Endometrium (tissue), 2 donors: ENCODE results near the gene RASGEF1B.

Experiments
- FAIRE-seq: peaks from 2 replicates; lab custom pipeline; 2012; peaks lifted over from hg19 to GRCh38; lab: Jason Lieb, UNC
- donor health status: control.
- donor health status: control.

Gene RASGEF1B

GRCh38 chr4:81471588-81472280 lies at the start of gene RASGEF1B:
Gene RASGEF1B (minus strand): TSS chr4:81471907. CDS start chr4:81459508, 12,399 bp downstream.
- no peak for FAIRE-seq

DNA sequence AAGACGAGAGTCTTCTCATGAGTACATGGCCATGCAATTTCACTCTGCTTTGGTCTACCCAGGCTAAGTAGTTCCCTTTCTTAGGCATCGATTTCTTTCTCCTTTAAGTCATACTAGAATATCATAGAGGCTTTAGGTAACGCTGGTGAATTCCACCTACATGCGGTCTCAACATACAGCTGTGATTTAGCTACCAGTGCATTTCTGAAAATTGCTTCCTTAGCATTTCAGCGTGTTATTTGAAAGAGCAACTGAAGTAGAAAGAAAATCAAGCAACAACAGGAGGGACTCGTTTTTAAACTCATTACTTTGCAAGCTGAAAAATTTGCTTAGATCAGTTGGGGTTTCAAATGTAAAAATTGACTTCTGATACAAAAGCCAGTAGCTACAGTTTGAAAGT lies 48.1 kb upstream of the RASGEF1B start:
- FAIRE-seq: no peak

DNA sequence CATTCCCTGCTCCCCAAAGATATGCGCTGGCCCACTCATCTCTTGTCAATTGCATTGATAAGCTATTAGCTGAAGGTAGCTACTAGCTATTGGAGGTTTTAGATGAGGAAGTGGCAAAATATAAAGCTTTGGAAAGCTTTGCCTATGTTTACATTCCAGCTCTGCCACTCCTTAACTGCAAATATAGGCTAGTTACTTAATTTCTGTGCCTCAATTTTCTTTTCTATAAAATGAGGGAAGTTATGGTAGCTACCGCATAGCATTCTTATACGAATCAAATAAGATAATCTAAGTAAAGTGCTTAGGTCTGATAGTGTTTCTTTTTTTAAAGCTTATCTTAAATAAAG lies 47.7 kb upstream of the RASGEF1B start:
- FAIRE-seq: no peak

DNA sequence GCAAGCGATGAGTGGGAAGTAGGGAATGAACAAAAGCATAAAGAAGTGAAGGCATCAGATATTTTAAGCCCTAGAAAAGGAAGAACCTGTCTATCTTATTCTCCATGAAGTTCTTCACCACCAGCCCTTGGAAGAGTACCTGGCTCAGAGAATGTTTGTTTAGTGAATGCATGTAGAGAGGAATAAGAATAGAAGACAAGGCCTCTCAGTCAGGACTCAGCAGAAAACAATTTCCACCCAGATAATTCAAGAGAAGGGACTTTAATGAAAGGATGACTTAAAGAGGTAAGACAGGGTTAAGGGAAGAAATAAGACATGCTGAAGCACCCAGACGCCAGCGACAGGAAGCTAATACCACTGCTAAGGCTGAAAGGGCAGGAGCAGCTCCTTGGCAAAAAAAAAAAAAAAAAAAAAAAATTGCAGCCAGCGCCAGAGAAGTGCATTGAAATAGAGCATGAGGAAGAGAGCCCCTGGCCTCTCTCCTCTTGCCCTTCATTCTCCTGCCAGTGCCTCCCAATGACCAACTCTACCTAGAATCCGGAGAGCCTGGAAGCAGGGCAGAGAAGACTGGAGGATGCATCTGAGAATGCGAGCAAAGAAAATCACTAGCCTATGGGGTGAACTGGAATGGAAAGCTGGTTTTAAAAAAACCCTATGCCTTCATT lies 47.2 kb upstream of the RASGEF1B start:
- no peak for FAIRE-seq

- FAIRE-seq: no peak
These were observed 44.5 kb upstream of the RASGEF1B start for GRCh38 chr4:81516241-81516640.

DNA sequence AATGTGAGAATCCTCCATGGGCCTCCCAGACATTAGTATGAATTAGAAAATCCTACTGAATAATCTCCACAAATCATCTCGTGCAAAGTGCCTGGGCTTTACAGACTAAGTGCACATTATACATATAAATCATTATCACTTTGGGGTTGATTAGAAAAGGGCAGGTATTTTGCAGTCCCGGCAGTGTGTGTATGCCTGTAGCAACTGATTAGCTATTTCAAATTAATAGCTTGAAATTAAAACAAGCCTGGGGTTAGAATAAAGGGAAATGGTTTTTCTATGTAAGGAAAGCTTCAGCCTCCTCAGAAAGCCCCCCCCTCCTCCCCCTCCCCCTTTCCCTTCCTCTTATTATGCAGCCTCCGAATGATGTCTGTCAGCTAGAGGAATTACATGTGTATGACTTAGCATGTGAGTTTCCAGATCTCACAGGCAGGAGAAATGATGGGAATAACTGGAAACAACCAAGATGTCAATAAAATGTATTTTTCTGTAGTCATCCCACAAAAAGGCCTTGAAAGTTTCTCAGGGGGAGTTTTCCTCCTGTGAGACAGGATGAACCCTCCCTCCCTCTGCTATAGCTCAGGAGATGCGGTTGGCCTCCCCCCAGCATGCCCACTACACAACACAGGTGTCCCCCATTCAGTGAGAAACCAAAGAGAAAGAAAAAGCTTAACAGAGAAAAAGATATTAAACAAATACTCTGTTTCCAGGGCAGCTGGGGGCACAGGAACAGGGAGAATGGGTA lies 41.2 kb upstream of the RASGEF1B start:
- FAIRE-seq: no peak

GRCh38 chr4:81512001-81512756 lies 40.5 kb upstream of the RASGEF1B start:
- FAIRE-seq: no peak

- FAIRE-seq: no peak
These were observed 39.0 kb upstream of the RASGEF1B start for GRCh38 chr4:81510643-81511178.

- FAIRE-seq: no peak
These were observed 38.1 kb upstream of the RASGEF1B start for GRCh38 chr4:81509822-81510221.

DNA sequence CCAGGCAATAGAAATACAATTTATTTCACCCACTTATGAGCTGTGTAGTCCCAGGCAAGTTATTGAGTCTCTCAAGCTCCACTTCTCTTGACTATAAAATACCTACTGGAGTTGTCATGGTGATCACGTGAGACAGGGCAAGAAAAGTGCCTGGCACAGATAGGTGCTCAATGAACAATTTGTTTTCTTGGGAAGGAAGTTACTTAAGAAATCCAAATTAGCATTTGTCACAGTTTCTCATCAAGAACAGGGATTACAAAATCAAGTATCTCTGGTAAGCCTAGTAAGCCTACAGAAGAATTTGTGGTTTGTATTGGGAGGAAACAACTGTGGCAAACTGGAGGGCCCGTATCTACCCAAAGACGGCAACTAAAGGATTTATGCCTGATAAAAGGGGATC lies 37.5 kb upstream of the RASGEF1B start:
- no peak for FAIRE-seq

DNA sequence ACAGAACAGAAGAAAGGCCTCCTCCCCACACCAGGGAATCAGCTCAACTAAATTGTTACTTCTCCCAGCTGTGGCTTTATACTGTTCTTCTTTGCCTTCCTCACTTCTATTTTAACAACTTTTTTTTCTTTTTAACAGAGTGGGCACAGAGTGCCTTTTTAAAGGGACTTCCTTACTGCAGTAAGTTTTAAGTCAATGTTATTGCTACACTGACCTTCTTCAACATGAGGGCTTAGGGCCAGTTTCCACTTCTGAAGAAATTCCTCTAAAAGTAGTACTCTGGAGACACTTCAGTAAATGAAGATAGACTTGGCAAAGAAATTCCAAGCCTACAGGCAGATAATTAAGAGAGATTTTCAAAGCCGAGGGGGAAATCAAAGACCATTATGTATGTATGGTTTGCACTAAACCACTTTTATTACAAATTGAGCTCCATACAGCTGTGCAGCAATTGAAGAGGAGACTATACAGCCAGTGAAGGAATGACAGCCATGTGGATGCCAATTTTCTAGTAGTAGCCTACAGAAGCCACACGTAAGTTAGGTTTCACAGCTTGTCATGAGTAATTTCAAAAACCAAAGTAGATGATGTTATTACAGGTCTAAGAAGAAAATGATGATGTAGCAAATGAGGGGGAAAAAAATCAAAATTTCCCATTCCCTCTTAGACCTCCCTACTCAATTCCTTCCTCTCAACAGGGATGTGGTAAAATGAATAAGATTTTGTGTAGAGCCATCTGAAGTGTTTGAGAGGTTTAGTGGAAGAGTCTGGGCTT lies 36.9 kb upstream of the RASGEF1B start:
- no peak for FAIRE-seq

GRCh38 chr4:81507530-81507929 lies 35.8 kb upstream of the RASGEF1B start:
- no peak for FAIRE-seq

DNA sequence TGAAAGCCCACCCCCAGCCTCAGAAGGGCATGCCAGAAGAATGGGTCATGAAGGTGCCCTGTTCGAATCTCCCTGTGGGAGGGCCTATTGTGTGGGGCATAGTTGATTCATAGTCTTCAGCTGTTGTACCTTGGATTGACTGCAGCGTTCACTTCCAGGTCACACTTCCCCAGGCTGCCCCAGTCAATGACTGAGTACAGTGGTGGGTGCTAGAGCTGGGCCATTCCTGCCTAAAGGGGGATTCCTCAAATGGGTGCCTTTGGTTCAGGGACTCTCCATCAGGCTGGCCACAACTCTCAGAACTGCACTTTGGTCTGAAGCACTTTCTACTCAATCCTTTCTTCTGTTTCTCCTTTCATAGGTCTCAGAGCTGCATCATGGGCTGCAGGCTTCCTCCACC lies 35.0 kb upstream of the RASGEF1B start:
- no peak for FAIRE-seq

GRCh38 chr4:81505726-81506125 lies 34.0 kb upstream of the RASGEF1B start:
- FAIRE-seq: no peak

DNA sequence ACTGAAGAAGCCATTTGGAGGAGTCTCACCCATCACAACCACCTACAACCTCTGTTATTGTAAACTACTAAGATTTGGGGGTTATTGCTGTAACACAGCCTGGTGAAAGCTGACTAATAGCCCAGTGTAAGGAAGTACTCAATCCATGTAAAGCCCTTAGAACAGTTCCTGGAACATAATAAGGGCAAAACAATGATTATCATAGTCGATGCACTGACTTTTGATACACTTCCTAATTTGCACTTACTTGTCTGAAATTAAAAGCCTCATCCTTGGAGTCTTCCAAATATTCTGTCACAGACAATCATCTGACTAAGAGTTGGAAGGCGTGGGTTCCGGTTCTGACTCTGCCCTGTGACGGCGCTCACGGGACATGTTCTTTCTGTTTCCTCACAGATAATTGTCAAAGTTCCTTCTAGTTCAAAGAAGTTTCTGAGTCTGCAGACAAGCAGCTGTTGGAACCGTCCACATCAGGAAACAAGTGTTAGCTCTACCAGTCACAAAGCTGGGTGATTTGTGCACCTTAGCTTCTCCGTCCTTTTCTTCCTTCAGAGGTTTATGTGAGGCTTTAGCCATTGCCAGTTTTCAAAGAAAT lies 33.4 kb upstream of the RASGEF1B start:
- FAIRE-seq: no peak

DNA sequence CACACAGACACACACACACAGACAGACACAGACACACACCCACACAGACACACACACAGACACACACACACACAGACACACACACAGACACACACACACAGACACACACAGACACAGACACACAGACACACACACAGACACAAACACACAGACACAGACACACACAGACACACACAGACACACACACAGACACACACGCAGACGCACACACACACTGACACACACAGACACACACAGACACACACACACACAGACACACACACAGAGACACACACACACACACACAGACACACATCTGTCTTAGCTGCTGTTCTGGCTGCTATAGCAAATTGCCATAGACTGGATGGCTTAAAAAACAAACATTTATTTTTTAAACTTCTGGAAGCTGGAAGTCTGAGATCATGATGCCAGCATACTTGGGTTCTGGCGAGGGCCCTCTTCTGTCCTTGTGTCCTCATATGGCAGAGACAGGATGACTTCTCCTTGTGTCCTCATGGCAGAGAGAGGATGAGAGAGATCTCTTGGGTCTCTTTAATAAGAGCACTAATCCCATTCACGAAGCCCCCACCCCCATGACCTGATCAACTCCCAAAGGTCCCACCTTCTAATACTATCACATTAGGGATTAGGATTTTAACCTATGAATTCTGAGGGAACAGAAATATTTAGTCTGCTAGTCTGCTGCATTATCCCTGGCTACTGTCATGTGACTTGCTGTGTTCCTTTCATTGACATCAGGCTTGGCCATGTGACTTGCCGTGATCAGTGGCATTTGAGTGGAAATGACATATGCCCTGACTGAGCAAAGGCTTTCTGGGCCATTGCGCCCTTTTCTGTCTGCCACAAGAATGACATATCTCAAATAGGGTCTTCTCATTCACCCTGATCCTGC lies 32.7 kb upstream of the RASGEF1B start:
- FAIRE-seq: no peak

DNA sequence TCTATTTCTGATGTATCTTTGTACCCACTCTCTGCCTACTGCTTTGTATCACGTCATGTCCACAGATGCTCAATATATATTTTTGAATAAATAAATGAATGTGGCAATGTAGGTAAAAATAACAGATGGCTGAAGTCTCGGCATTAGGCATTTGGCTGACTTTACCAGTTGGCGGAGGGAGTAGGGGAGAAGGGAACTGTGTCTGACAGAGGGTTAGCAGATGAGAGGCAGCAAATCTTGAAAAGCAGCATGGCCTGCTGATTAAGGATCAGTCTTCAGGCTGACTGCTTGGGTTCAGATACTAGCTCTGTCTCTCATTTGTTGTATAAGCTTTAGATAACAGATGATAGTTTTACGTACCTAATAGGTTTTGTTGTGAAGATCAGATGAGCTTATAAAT lies 31.9 kb upstream of the RASGEF1B start:
- no peak for FAIRE-seq

DNA sequence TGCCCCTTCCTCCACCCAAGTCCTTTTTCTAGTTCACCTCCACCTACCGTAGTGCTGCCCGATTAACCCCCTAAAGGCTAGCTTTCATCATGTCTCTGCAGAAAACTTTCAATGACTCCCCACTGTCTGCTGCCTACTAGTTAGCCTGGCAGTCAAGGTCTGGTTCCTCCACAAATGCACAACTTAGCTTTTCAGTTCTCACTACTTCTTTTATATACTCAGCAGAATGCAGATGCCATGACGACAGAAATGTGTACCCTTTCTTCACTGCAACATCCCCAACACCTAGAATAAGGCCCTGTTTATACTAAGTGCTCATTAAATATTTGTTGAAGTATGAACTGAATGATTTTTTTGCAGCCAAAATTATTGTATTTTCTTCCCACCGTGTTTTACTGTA lies 30.9 kb upstream of the RASGEF1B start:
- FAIRE-seq: no peak

- FAIRE-seq: no peak
These were observed 28.1 kb upstream of the RASGEF1B start for GRCh38 chr4:81499840-81500239.

- no peak for FAIRE-seq
These were observed 26.9 kb upstream of the RASGEF1B start for GRCh38 chr4:81498551-81499099.
